Measurements from ENCODE around the gene TMX2.
"Not testable (repeated sequence)": the region's sequence is repeated elsewhere in the genome, so short reads cannot be mapped to it uniquely, and the experiment has no call there.

The TMX2 gene

GRCh38 chr11:57712256-57713150, at the start of gene TMX2:
TMX2 (plus strand) TSS chr11:57712593; CDS start chr11:57712619, 26 bp downstream.
- peak; percentile 92 for DNase-seq

DNA sequence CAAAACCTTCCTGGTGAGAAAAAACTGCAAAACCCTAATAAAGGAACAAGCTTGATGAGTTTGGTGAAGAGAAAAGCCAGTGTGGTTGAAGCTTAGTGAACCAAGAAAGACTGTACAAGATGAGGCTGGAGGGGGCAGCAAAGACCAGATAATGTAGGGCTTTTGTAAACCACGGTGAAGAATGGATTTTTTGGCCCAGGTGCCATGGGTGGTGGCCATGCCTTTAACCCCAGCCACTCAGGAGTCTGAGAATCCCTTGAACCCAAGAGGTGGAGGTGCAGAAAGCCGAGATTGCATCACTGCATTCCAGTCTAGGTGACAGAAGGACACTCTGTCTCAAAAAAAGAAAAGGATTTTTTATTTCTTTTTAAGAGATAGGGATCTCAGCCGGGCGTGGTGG, 49.5 kb upstream of the TMX2 start:
- no peak for DNase-seq

GRCh38 chr11:57663975-57664374, 48.4 kb upstream of the TMX2 start:
- DNase-seq: no peak

DNA sequence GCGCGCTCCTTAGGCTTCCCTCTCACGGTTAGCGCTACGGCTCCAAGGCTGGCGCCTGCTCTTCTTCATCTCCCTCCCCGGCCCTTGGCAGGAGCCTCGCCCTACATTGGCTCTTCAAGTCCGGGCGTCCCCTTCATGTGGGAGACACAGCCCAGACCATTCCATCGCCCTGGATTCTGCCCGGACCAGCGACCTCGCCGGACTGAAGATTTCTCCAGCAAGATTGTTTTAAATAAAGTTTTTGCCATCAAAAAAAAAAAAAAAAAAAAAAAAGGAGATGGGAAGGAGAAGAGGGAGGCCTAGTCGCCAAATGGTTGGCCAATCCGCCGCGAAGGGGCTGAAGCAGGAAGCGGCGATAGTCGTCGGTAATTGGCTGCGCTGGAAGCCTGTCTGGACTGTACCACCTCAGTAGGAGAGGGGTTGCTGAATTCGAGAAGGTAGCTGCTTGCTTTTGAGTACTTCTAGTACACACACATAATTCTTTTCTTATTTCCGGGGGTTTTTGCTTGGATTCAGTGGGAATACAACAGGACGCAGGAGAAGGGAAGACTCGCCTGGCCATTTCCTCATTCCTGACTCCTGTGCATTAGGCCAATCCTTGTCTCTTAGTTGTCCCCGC, 45.2 kb upstream of the TMX2 start:
- peak; percentile 94 for DNase-seq

GRCh38 chr11:57667736-57668433, 44.5 kb upstream of the TMX2 start, which contains the start of gene ZDHHC5:
ZDHHC5 (plus strand) TSS chr11:57668114; CDS start chr11:57673091, 4,977 bp downstream.
- peak; percentile 100 for DNase-seq

DNA sequence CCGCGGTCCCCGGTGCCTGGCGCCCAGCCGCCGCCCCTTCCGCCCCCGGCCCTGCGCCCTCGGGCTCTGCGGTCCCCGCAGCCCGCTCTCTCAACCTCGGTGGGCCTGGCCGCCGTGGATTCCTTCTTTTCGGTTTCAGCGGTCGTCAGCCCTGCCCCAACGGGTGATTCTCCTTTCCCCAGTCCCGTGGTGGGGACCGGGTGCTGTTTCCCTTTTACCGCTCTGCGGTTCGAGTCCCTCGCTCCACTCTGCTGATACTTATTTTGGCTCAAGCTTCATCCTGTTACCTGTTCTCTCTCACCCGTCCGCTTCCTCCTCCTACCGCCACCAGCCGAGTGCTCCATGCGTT, 44.0 kb upstream of the TMX2 start:
- DNase-seq: peak; percentile 55

- DNase-seq: no peak
Observed at GRCh38 chr11:57674251-57674650, 38.1 kb upstream of the TMX2 start.

DNA sequence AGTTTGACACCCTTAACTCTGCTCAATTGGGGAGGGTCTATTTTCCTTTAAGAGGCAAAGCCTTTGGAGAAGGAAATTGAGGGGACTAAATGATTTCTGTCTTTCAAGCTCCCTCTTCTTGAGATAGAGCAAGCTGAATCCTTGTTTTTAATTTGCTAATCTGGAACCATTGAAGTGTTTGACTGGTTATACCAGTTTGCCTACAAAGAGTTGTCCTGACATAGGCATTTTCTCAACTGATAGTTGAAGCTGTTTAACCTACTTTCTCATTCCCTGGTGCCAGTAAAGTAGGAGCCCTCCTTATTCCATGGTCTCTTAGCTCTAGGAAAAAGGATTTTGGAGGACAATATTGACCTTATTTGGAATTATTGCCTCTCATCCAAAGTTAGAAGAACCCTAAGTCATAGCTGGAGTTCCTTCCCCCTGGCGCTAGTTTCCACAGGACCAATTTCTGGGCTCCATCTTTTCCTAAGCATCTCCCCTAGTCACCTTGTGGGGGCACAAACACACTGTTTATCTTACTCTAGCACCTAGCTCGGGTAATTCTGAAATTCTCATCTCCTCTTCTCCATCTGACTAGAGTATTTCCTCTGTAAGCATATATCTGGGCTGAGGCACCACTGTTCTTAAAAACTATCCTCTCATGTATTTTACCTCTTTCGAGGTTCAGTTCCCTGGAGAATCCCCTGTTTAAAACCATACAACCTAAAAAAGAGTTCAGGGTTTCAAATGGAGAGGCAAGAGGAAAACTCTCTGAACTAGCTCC, 37.0 kb upstream of the TMX2 start:
- DNase-seq: no peak

GRCh38 chr11:57679396-57679795, 33.0 kb upstream of the TMX2 start:
- no peak for DNase-seq

DNA sequence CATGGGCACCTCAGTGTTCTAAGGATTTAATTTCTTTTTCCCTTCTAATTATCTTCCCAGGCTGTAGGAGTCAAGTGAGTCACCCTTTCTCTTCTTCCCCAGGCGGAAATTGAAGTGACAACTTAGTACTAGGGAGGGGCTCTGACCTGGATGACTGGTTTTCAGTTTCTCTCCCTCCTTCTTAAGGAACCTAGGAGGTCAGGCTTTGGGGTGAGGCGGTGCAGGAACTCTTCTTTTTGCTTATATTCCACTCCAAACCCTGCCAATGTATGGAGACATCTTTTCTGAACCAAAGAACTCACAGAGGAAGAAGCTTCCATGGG, 31.9 kb upstream of the TMX2 start:
- DNase-seq: no peak

GRCh38 chr11:57681168-57681567, 31.2 kb upstream of the TMX2 start:
- DNase-seq: no peak

GRCh38 chr11:57690474-57690873, 21.9 kb upstream of the TMX2 start:
- DNase-seq: not testable (repeated sequence)

GRCh38 chr11:57698843-57699365, 13.5 kb upstream of the TMX2 start:
- DNase-seq: no peak

DNA sequence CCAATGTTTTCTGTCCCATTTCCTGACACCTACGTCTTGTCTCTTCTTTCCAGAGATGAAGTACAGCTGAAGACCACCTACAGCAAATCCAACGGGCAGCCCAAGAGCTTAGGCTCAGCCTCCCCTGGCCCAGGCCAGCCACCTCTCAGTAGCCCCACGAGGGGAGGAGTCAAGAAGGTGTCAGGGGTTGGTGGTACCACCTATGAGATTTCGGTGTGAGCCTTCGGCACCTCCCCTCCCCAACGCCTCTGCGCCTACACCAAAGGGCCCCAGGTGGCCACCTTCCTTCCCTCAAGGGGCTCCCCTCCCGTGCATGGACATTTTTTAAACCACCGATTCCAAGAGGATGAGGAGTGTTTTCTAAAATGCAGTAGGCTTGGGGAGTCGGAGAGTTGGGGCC, 12.6 kb upstream of the TMX2 start:
- no peak for DNase-seq

- no peak for DNase-seq
Observed at GRCh38 chr11:57700425-57700824, 12.0 kb upstream of the TMX2 start.

DNA sequence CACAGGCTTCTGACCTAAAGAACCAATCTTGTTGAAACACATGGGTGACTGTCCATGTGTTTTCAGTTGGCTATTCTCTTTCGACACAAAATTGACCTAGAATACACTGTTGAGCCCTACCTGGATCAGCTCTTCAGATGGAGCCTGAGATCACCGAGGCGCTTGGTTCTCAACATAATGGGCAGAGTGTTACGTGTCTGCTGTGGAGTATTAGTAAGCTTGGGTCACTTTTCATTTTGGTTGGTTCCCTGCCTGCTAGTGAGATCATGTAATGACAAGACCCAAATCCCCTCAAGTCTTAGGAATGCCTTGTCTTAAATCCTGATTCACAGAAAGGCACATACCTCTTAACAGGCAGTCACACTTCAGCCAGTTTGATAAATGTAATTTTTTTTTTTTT, 9.1 kb upstream of the TMX2 start:
- DNase-seq: no peak

- DNase-seq: no peak
Observed at GRCh38 chr11:57704932-57705331, 7.5 kb upstream of the TMX2 start.

- DNase-seq: not testable (repeated sequence)
Observed at GRCh38 chr11:57705432-57705831, 7.0 kb upstream of the TMX2 start.

DNA sequence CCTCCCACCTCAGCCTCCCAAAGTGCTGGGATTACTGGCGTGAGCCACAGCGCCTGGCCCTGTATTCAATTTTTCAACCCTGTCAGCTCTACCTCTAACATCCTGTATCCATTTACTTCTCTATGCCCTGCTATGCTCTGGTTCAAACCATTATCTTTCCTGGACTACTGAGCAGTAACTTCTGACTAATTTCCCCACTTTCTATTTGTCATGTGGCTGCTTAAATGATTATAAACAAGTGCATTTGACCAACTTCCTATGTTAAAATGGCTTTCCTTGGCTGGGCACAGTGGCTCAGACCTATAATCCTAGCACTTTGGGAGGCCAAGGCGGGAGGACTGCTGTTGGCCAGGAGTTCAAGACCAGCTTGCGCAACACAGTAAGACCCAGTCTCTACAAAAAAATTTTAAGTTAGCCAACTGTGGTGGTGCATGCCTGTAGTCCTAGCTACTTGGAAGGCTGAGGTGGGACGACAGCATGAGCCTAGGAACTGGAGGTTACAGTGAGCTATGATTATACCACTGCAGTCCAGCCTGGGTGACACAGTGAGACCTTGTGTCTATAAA, 2.5 kb upstream of the TMX2 start:
- no peak for DNase-seq

GRCh38 chr11:57711414-57712255, 758 bp upstream of the TMX2 start, which contains the start of gene MED19:
MED19 (minus strand) TSS chr11:57712215; CDS start chr11:57712179, 36 bp downstream.
- DNase-seq: peak; percentile 84

GRCh38 chr11:57713835-57714234, 1.4 kb downstream of the TMX2 start:
- no peak for DNase-seq
